Uterine smooth muscle cell (primary cell): ENCODE measurements around the gene ZNF519. TPM values are rescaled to one million over a fixed set of nuclear protein-coding genes. Genes with fewer than 3 reads are reported as not detected.

Experiments used
- total RNA-seq: library from RNA; depleted of rRNA; stranded (reverse); fragments of >200 nt; gene quantifications from 2 replicates; pipeline ENCODE4 v1.2.3, GENCODE V29; 2014

Gene ZNF519
- total RNA-seq = 3.7 and 6.4 TPM in 2 replicates

DNA sequence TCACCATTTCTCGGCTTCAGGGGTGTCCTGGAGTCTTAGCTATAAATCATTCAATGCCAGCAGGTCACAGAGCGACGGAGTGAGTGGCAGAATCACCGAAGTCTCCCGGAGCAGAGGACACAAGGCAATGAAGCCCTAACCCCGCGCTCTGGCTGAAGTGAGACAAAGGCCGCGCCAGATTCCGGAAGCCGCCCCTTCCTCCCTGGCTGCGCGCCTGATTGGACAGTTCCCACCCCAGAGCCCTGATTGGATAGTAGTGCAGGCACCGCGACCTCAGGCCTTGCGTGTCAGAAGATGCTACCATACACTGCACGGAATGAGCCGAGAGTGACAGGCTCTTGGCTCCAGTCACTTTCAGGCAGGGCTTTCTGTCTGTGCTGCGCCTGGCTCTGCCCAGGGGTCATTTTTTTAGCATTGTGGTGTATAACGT lies at the start of gene ZNF519:
Gene ZNF519, minus strand, starts transcription at position 165 of the 430 bp plus-strand sequence. Its CDS starts 158 bp downstream, at position 7.

Other genes starting within 250 kb of the ZNF519 start
- gene MC2R, start 216.9 kb downstream of the ZNF519 start, total RNA-seq = not detected in 2 replicates